Activated naive CD4-positive, alpha-beta T cell treated with anti-CD3 and anti-CD28 coated beads, Interleukin-2, amount 50 U/mL, for 72 hours (primary cell): Measurements from ENCODE around the gene TNRC6B. TPM values are rescaled to one million over a fixed set of nuclear protein-coding genes. Genes with fewer than 3 reads are reported as not detected.

Experiments
- ATAC-seq, 2 donors: fragments of 150-1000 bp; cut with Tn5 transposase; 2 replicates each; pipeline ENCODE4 v1.10.0; 2021; ENCODE audit warnings: mild to moderate bottlenecking in 2 of 2, moderate library complexity in 2 of 2
- DNase-seq, 2 donors: peaks; one replicate each; pipeline ENCODE4 v3.0.0; 2021 to 2022; ENCODE audit warnings: low spot score in 2 of 2
- H3K27ac Mint-ChIP-seq, 2 donors: one replicate each; pipeline ENCODE4 v1.8.0; 2022; ENCODE audit warnings: mild to moderate bottlenecking in 2 of 2, mixed read lengths in 2 of 2
- H3K36me3 Mint-ChIP-seq, 2 donors: one replicate each; pipeline ENCODE4 v1.8.0; 2022; ENCODE audit warnings: mixed read lengths in 2 of 2
- H3K9me3 Mint-ChIP-seq, 2 donors: one replicate each; pipeline ENCODE4 v1.8.0; 2022; ENCODE audit warnings: mixed read lengths in 2 of 2
- total RNA-seq, 2 donors: library from RNA; stranded (reverse); gene quantifications; one replicate each; pipeline ENCODE4 v1.2.3, GENCODE V29; 2022

TNRC6B gene
- total RNA-seq, 2 donors from 2014 or later = 57.7 to 63.2 TPM

DNA sequence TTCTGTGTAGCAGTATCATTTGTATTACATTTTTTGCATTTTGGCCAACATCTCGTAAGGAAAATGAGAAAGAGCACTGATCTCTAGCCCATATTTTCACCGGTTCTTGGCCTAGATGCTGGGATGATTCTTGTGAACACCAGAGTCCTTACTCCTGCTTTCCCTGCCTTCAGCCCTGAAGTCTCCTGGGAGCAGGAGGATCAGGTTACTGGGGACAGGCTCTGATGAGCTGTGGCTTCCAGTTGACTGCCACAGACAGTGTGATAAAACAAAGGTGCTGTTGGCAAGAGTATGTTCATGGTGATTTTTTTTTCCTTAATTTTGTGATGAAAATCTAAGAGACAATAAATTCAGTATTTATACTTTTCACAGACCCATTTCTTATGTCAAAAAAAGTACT, 134.3 kb downstream of the TNRC6B start:
- DNase-seq = no peak
- no peak for ATAC-seq
- peak overlapping the region in 1 of 2 donors; percentile 72 for H3K27ac Mint-ChIP-seq
- peaks cover 31 to 47% of the 10 kb centered on the region in 2 donors for H3K36me3 Mint-ChIP-seq
- H3K9me3 Mint-ChIP-seq = no peaks in the 10 kb centered on the region

DNA sequence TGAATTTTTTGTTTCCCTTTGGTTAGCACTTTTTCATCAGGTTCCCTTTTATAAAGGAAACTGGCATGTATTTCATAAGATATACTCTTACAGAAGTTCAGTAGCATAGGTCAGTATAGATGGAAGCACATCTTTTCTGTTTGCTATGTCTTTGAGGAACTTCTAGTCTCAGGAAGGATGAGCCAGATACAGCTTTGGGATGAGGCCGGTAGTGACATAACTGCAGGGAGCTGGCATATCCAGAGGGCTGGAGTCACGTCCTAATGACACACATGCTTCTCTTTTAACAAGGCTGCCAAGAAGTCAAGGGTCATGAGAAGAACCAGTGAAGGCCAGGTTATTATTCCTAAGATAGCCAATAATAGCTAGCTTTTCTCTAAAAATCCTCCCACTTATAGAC, 135.3 kb downstream of the TNRC6B start:
- H3K27ac Mint-ChIP-seq = peak overlapping the region; percentile 72 to 79

DNA sequence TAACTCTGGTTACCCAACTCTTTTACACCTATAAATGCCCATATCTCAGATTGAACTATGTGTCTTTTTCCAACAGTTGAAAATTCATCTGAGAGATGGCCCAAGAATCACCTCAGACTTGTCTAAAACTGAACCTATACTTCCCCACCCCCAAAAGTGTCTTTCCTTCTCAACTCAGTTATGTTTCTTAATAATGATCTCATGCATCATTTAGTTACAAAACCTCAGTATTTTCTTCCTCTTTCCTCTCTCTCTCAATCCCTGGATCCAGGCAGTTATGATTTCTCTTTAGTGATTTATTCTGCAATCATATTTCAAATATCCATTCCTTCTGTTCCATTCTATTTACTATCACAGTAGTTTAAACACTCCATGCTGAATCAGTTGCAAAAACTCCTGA, 136.3 kb downstream of the TNRC6B start:
- Mint-ChIP-seq H3K36me3 (peaks cover 21 to 47% of the 10 kb centered on the region in 2 donors), H3K27ac (no peak overlapping the region), H3K9me3 (no peaks in the 10 kb centered on the region)
- DNase-seq (no peak), ATAC-seq (no peak)

More for the DNA sequence above, 135.3 kb downstream of the TNRC6B start:
- DNase-seq (no peak), ATAC-seq (no peak)
- Mint-ChIP-seq H3K9me3 (no peaks in the 10 kb centered on the region), H3K36me3 (peaks cover 27 to 47% of the 10 kb centered on the region in 2 donors)

DNA sequence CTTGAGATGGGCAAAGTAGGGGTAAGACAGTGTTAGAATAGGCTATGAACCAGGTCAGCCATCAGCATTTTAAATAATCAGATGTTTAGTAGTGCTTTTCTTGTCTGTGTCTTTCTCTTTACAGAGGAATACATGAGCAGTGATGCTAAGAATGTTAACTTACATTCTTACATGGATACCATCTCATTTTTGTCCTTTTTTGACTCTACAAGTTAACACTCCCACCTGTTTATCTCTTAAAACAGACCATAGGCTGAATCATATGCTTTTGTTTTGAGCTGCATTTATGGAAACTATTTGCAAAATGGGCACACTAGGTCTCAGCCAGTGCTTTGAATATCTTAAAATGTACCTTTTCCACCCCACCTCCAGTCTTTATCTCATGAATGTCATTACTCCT, 143.0 kb downstream of the TNRC6B start:
- Mint-ChIP-seq H3K36me3 (peaks cover 10 to 51% of the 10 kb centered on the region in 2 donors), H3K9me3 (no peaks in the 10 kb centered on the region), H3K27ac (peak overlapping the region in 1 of 2 donors; percentile 88)
- ATAC-seq (peak in 1 of 2 donors; percentile 34), DNase-seq (no peak)

DNA sequence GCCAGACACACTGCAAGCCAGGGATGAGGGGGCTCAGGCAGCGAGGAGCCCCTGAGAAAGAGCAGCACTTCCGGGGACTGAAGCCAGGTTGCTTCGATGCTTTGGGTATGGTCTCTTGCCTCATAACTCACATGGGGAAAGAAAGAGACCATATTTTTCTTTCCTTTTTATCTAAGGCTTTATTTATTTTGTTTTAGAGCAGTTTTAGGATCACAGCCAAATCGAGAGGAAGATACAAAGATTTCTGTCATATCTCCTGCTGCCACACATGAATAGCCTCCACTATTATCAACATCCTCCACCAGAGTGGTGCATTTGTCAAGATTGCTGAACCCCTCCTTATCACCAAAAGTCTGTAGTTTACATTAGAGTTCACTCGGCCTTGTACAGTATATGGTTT, 144.3 kb downstream of the TNRC6B start:
- ATAC-seq (no peak), DNase-seq (no peak)
- Mint-ChIP-seq H3K36me3 (peaks cover 9 to 41% of the 10 kb centered on the region in 2 donors), H3K9me3 (no peaks in the 10 kb centered on the region), H3K27ac (no peak overlapping the region)

DNA sequence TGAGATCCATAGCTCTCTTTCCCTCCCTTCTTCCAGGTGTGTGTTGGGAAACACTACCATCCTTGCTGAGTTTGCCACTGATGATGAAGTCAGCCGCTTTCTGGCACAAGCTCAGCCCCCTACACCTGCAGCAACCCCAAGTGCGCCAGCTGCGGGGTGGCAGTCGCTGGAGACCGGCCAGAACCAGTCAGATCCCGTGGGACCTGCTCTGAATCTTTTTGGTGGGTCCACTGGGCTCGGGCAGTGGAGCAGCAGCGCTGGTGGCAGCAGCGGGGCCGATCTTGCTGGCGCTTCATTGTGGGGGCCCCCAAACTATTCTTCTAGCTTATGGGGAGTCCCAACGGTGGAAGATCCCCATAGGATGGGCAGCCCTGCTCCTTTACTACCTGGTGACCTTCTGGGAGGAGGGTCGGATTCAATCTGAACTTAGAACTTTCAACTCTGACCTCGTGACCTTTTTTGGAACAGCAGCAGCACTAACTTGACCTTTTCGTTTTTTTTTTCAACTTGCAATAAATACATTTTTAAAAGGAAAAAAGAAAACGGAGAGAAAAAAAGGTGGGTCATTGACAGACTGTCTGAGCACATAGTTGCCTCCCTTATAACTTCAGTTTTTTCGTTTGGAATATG, 145.2 kb downstream of the TNRC6B start:
- ATAC-seq (no peak), DNase-seq (no peak)
- Mint-ChIP-seq H3K9me3 (no peaks in the 10 kb centered on the region), H3K27ac (peak overlapping the region; percentile 2 to 60), H3K36me3 (peaks cover 4 to 32% of the 10 kb centered on the region in 2 donors)

DNA sequence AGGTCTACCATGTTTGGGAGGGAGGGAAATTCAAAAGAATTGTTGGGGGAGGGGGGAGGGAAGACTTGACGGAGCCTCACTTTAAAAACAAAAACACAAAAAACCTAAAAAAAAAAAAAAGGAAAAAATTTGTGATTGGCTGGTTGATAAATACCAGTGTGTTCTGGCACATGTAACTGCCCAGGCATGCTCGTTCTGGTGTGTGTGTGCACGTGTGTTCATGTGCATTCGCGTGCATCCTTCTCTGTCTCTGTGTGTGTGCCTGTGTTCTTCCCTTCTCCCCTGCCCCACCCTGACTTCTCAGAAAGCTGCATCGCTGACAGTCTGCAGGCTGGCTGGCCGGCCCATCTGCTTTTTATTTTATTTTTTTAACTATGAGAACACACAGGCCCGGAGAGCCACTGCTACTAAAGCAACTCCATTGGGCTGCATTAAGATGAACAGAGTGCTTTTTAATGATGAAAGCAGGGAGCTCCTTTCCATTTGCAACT, 146.0 kb downstream of the TNRC6B start:
- no peak for DNase-seq
- H3K9me3 Mint-ChIP-seq = no peaks in the 10 kb centered on the region
- ATAC-seq = no peak

DNA sequence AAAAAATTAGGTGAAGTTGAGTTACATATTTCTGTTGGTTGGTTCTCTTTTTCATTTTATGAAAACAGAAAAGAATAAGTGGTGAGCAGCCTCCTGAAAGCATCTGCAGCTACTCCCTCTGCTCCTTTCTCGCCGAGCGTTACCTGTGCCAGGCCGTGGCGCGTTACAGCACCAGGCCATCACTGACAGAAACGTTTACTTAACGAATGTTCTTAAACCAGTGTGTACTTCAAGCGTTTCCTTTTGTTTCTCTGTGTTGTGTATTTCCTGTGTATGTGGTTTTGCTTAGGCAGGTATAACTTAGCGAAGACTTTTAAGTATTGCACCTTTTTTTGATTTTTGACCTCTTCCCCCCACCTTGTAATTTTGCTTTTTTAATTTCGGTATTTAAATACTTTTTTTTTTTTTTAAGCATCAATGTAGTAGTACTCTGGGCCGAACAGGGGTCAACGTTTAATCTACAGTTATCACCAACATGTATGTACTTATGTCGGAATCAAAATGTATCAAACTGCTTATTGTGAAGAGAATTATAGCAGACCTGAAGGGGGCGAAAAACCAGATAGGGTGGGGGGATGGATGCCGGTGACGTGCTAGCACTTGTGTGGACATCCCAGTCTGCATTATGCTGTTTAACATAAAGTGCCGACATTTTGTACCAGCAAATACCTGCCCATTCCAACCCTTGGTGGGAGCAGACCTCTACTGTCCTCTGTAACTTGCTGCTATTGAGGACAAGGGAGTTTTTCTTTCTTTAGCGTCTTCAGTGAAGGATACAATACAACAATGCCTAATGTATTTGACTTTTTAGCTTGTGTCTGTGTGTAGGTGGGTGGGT, 147.0 kb downstream of the TNRC6B start:
- peak overlapping the region; percentile 84 to 96 for H3K27ac Mint-ChIP-seq
- peaks cover 4 to 30% of the 10 kb centered on the region in 2 donors for H3K36me3 Mint-ChIP-seq
- ATAC-seq (peak; percentile 25 to 51), DNase-seq (peak in 1 of 2 donors; percentile 41)
- no peaks in the 10 kb centered on the region for H3K9me3 Mint-ChIP-seq

More for the DNA sequence above, 146.0 kb downstream of the TNRC6B start:
- Mint-ChIP-seq H3K27ac (peak overlapping the region; percentile 84 to 96), H3K36me3 (peaks cover 4 to 30% of the 10 kb centered on the region in 2 donors)

DNA sequence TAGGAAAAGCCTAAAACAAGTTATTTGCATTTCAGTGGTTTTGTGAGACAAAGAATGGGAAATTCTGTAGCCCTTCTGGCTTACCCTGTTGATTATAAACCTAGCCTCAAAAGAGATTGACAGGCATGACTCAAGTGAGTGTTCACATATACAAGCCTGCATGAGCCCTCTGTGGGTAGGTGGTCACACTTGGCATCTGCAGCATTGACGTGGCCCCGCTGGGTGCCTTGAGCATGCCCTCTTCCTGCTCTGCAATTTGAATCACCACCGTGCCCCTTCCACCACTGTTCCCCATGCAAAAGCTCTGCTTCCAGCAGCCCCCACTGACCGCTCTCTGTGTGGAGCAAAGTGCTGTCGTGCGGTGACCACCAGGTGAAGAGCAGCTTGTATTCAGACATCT, 147.6 kb downstream of the TNRC6B start:
- no peaks in the 10 kb centered on the region for H3K9me3 Mint-ChIP-seq
- ATAC-seq (peak; percentile 83 to 95), DNase-seq (peak; percentile 41 to 75)
- peak overlapping the region; percentile 84 to 96 for H3K27ac Mint-ChIP-seq
- H3K36me3 Mint-ChIP-seq = peaks cover 4 to 30% of the 10 kb centered on the region in 2 donors

DNA sequence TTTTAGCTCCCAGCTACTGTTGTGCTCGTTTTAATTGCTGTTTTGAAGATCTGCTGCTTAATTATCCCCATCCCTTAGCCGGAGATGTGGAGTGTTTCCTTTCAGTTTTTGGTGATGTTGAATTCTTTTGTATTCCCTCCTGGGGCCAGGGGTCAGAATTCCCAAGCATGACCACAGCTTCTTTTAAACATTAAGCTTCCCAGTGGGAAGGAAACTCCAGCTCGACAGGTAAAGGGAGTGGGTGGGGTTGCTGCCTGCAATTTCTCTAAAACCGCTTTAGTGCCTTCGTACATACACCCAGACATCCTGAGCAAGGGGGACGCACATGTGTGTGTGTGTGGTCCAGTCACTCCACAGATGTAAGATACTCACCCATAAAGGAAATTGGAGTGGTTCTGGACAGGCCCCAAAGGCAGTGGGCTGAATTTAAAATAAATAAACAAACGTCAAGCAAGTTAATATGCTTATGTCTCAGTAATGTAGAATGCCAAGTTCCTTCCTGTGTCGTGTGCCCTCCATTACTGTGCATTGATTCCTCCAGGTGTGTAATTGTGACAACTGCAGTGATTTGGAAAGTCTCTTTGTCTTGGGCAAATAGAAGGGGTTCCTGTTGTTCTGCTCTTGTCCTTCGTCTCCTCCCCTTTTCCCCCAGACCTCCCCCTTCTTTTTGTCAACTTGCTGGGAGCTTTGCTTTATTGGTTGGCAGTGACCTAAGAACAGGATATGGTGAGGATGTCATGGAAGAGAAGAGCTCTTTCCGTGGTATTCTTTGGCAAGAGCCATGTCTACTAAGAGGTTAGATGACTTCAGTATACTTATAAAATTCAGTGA, 149.4 kb downstream of the TNRC6B start:
- DNase-seq (no peak), ATAC-seq (peak in 1 of 2 donors; percentile 16)
- Mint-ChIP-seq H3K9me3 (no peaks in the 10 kb centered on the region), H3K36me3 (peaks cover 4 to 18% of the 10 kb centered on the region in 2 donors), H3K27ac (peak overlapping the region; percentile 66 to 77)

DNA sequence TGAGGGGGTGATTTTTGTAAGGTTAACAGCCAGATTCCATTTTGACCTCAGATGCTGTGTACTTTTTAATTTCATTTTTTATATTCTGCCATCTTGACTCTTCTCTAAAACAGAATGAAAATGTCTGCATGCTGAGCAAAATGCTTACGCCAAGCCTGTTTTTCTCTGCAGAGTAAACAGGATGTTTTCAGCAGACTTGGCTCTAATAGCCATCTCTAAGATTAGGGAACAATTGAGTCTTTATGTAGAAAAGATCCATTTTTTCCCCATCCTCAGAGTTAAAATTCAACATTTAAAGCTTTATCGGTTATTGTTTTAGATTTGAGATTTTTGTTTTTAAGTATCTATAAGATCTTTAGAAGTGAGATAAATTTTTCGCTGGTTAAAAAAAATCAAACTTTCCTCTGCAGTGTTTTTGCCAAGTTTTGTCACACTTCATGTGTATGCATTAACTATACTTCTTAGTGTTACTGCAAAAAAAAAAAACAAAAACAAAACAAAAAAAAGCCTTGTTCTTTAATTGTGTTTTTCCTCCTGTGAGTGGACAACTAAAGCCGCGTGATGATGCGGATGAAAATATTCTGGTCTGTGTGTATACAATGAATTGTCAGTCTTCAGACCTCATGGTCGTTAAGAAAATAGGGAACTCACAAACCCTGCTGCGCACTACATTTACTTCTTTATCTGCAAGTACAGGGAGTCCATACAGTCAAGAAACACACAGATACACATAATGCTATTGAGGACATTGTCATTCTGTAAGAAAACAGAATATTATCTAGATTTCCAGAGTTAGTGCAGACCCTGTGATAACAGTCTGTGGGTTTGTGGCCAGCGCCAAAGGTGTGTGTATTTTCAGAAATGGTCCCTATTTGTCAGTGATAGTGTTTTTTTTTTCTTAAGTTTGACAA, 151.1 kb downstream of the TNRC6B start:
- Mint-ChIP-seq H3K36me3 (peaks cover 0 to 6% of the 10 kb centered on the region in 2 donors), H3K27ac (no peak overlapping the region), H3K9me3 (no peaks in the 10 kb centered on the region)
- DNase-seq (no peak), ATAC-seq (no peak)

DNA sequence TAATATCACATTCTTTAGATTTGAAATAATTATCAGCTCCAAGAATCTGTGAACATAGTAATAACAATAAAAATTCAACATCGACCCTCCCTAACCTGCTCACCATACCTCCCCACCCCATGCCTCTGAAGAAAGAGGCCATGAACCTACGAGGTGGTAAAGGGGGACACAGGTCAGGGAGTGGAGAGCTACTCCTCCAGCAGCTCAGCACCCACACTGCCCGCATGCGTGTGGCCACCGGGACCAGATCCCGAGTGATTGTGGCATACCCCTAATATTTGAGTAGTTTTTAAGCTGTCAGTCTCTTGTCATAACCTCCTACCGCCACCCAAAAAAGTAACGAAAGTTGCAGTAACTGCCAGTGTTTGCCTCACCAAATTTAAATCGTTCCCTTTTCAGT, 151.7 kb downstream of the TNRC6B start:
- H3K27ac Mint-ChIP-seq = peak overlapping the region in 1 of 2 donors; percentile 51
- no peaks in the 10 kb centered on the region for H3K9me3 Mint-ChIP-seq
- H3K36me3 Mint-ChIP-seq = peaks cover 0 to 6% of the 10 kb centered on the region in 2 donors
- DNase-seq = no peak
- no peak for ATAC-seq

DNA sequence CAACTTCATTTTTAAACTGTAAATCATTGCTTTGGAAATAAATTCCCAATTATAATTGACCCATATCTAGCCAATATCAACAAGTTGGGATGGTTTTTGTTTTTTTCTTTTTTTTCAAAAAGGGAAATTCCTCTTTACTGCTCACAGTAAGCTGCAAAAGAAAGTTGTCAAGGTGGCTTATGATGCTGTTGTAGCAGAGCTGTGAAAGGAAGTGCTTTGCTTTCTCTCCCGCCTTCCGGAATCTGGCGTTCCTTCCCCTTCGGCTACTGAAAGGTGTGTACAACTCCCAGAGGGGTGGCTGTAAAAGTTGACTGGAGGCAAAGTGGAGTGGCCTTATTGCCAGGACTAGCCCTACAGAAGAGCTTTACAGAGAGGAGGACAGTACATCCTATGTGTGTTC, 152.4 kb downstream of the TNRC6B start:
- Mint-ChIP-seq H3K27ac (peak overlapping the region; percentile 51 to 58), H3K36me3 (peaks cover 0 to 6% of the 10 kb centered on the region in 2 donors)

DNA sequence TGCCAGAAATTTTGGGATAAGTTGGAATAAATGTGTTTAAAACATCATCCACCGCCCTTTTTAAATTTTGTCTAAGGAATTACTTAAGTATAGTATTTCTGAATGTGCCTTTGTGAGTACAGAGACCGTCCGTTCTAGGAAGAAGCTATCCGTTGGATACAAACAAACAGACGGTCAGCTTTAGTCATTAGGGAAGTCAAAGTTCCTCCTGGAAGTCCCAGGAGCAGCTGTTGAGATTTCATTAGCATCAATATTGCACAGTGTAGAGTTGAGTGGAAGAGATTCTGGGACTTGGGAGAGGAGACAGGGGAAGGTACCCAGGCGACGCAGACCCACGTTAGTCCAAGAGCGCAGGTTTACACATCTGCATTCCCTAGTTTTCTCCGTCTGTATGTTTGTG, 152.9 kb downstream of the TNRC6B start:
- ATAC-seq (no peak), DNase-seq (no peak)
- Mint-ChIP-seq H3K27ac (no peak overlapping the region), H3K9me3 (no peaks in the 10 kb centered on the region), H3K36me3 (peaks cover 0 to 6% of the 10 kb centered on the region in 2 donors)

More for the DNA sequence above, 152.4 kb downstream of the TNRC6B start:
- no peak for DNase-seq
- H3K9me3 Mint-ChIP-seq = no peaks in the 10 kb centered on the region
- no peak for ATAC-seq

DNA sequence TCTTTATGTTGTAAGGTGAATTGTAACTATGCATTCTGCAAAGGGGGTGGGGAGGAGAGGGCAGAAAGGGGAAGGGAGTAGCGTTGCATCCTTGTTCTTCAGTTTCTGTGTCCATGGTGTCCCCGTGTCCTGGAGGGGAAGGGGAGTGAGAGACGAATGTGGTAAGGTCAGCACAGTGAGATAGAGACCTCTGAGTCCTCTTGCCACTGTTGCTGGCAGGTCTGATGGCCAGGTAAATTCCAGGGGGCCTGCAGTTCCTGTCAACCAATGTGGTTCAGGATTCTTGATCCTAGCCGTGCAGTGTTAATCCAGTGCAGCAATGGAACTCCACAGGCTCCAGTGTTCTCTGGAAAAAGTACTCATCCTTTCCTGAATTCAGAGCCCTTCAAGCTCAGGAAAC, 154.0 kb downstream of the TNRC6B start:
- ATAC-seq (peak in 1 of 2 donors; percentile 9), DNase-seq (no peak)
- peak overlapping the region in 1 of 2 donors; percentile 65 for H3K27ac Mint-ChIP-seq
- peaks cover 0 to 6% of the 10 kb centered on the region in 2 donors for H3K36me3 Mint-ChIP-seq
- no peaks in the 10 kb centered on the region for H3K9me3 Mint-ChIP-seq
